CD4-positive, CD25-positive, alpha-beta regulatory T cell (primary cell): ENCODE results near the gene SHROOM1. TPM values are rescaled to one million over a fixed set of nuclear protein-coding genes. Genes with fewer than 3 reads are reported as not detected.

Experiments used
- ATAC-seq, 2 donors: fragments of 150-1000 bp; cut with Tn5 transposase; one replicate each; pipeline ENCODE4 v1.10.0; 2021; ENCODE audit warnings: low read depth in 2 of 2, moderate number of reproducible peaks in 2 of 2, moderate library complexity in 1 of 2
- DNase-seq, 3 donors: peaks; one replicate each; pipeline versions ENCODE4 v3.0.0 to v3.0.0-alpha.2; 2012 to 2022; ENCODE audit warnings: mixed read lengths in 1 of 3
- H3K27ac ChIP-seq: one replicate; pipeline ENCODE4 v1.7.0; 2013; ENCODE audit warnings: mild to moderate bottlenecking, low read length; ENCODE audit not compliant: insufficient read depth, poor library complexity, severe bottlenecking
- H3K27me3 ChIP-seq: one replicate; pipeline ENCODE4 v1.7.0; 2013; ENCODE audit warnings: low read length; ENCODE audit not compliant: control insufficient read depth, insufficient read depth
- H3K36me3 ChIP-seq: one replicate; pipeline ENCODE4 v1.7.0; 2013; ENCODE audit warnings: mild to moderate bottlenecking, low read length, moderate library complexity; ENCODE audit not compliant: control insufficient read depth, insufficient read depth
- H3K4me1 ChIP-seq: 2 replicates; pipeline ENCODE4 v1.7.0; 2013; ENCODE audit warnings: mild to moderate bottlenecking, low read length; ENCODE audit not compliant: insufficient read depth, control insufficient read depth, poor library complexity, severe bottlenecking
- H3K4me3 ChIP-seq: one replicate; pipeline ENCODE4 v1.7.0; 2013; ENCODE audit warnings: low read depth, mild to moderate bottlenecking, low read length, moderate library complexity
- H3K9me3 ChIP-seq, 2 experiments: 1 replicate in 1 of 2; 2 replicates in 1 of 2; pipeline ENCODE4 v1.7.0; 2013; ENCODE audit warnings: low read length in 2 of 2, mild to moderate bottlenecking in 1 of 2, moderate library complexity in 1 of 2; ENCODE audit not compliant: control insufficient read depth in 2 of 2
- H3K27ac Mint-ChIP-seq, 3 donors: one replicate each; pipeline ENCODE4 v1.8.0; 2020 to 2022; ENCODE audit warnings: mild to moderate bottlenecking in 3 of 3, mixed read lengths in 3 of 3, moderate library complexity in 2 of 3
- H3K27me3 Mint-ChIP-seq: one replicate; pipeline ENCODE4 v1.8.0; 2022; ENCODE audit warnings: mild to moderate bottlenecking, mixed read lengths
- H3K36me3 Mint-ChIP-seq: one replicate; pipeline ENCODE4 v1.8.0; 2020; ENCODE audit warnings: mixed read lengths
- H3K4me1 Mint-ChIP-seq, 4 donors: one replicate each; pipeline ENCODE4 v1.8.0; 2020 to 2022; ENCODE audit warnings: mixed read lengths in 4 of 4, mild to moderate bottlenecking in 1 of 4
- H3K4me3 Mint-ChIP-seq, 4 donors: one replicate each; pipeline ENCODE4 v1.8.0; 2020 to 2022; ENCODE audit warnings: mild to moderate bottlenecking in 4 of 4, mixed read lengths in 4 of 4, moderate library complexity in 3 of 4
- H3K9me3 Mint-ChIP-seq, 7 donors: one replicate each; pipeline ENCODE4 v1.8.0; 2020 to 2022; ENCODE audit warnings: mixed read lengths in 7 of 7, mild to moderate bottlenecking in 3 of 7, moderate library complexity in 2 of 7
- polyA plus RNA-seq, 4 donors: library from polyadenylated mRNA; unstranded; fragments of 300-500 nt; fragmentation: Illumina TruSeq; gene quantifications; one replicate each; pipeline ENCODE4 v1.2.3, GENCODE V29; 2021
- total RNA-seq: library from RNA; stranded (reverse); gene quantifications from one replicate; pipeline ENCODE4 v1.2.3, GENCODE V29; 2022

Gene SHROOM1
- total RNA-seq (0.12 TPM), polyA plus RNA-seq (not detected)

GRCh38 chr5:132830436-132831094 is at the start of gene SHROOM1:
TSS of gene SHROOM1 (minus strand) at chr5:132830647. CDS start at chr5:132826140, 4,507 bp downstream.
- ATAC-seq (peak in 1 of 2 donors; percentile 9), DNase-seq (no peak)
- Mint-ChIP-seq H3K27me3 (peaks cover 61% of the 10 kb centered on the region), H3K4me3 (peak within 1 kb of the TSS; percentile 85 to 93 (median 86)), H3K36me3 (no peaks in the 10 kb centered on the region), H3K27ac (peak within 1 kb of the TSS in 1 of 3 donors; percentile 84), H3K4me1 (peaks cover 0 to 19% (median 4%) of the 10 kb centered on the region in 4 donors), H3K9me3 (peaks cover 0 to 3% (median 0%) of the 10 kb centered on the region in 7 donors)
- no peak within 1 kb of the TSS for H3K4me3 ChIP-seq
- no peaks in the 10 kb centered on the region for H3K9me3 ChIP-seq
- no peaks in the 10 kb centered on the region for H3K36me3 ChIP-seq
- no peak within 1 kb of the TSS for H3K27ac ChIP-seq
- peaks cover 18% of the 10 kb centered on the region for H3K27me3 ChIP-seq
- peaks cover 20% of the 10 kb centered on the region for H3K4me1 ChIP-seq

- H3K4me1 Mint-ChIP-seq: peaks cover 0 to 6% (median 1%) of the 10 kb centered on the region in 4 donors
- H3K27ac ChIP-seq: no peak overlapping the region
- no peak overlapping the region for H3K27ac Mint-ChIP-seq
- ATAC-seq: no peak
- H3K4me1 ChIP-seq: no peaks in the 10 kb centered on the region
- H3K4me3 Mint-ChIP-seq: no peak overlapping the region
- peaks cover 57% of the 10 kb centered on the region for H3K36me3 ChIP-seq
- no peak for DNase-seq
- H3K27me3 ChIP-seq: no peaks in the 10 kb centered on the region
- peaks cover 16% of the 10 kb centered on the region for H3K36me3 Mint-ChIP-seq
- no peaks in the 10 kb centered on the region for H3K9me3 Mint-ChIP-seq
- no peak overlapping the region for H3K4me3 ChIP-seq
- no peaks in the 10 kb centered on the region for H3K9me3 ChIP-seq
- no peaks in the 10 kb centered on the region for H3K27me3 Mint-ChIP-seq
Measured at GRCh38 chr5:132877938-132878337, 47.5 kb upstream of the SHROOM1 start.

- Histone ChIP-seq H3K27me3 (no peaks in the 10 kb centered on the region), H3K27ac (no peak overlapping the region), H3K4me3 (no peak overlapping the region), H3K4me1 (no peaks in the 10 kb centered on the region), H3K36me3 (peaks cover 53% of the 10 kb centered on the region), H3K9me3 (no peaks in the 10 kb centered on the region)
- no peak for ATAC-seq
- Mint-ChIP-seq H3K27me3 (no peaks in the 10 kb centered on the region), H3K4me1 (peaks cover 0 to 6% (median 2%) of the 10 kb centered on the region in 4 donors), H3K27ac (no peak overlapping the region), H3K9me3 (no peaks in the 10 kb centered on the region), H3K4me3 (no peak overlapping the region), H3K36me3 (peaks cover 21% of the 10 kb centered on the region)
- no peak for DNase-seq
Measured at GRCh38 chr5:132877466-132877865, 47.0 kb upstream of the SHROOM1 start.

GRCh38 chr5:132876020-132876759 is 45.7 kb upstream of the SHROOM1 start:
- Histone ChIP-seq H3K36me3 (peaks cover 41% of the 10 kb centered on the region), H3K9me3 (no peaks in the 10 kb centered on the region), H3K4me3 (no peak overlapping the region), H3K27ac (no peak overlapping the region), H3K27me3 (no peaks in the 10 kb centered on the region), H3K4me1 (no peaks in the 10 kb centered on the region)
- ATAC-seq: no peak
- H3K4me1 Mint-ChIP-seq: peaks cover 0 to 6% (median 2%) of the 10 kb centered on the region in 4 donors
- no peak for DNase-seq
- H3K4me3 Mint-ChIP-seq: no peak overlapping the region
- peak overlapping the region in 1 of 3 donors; percentile 5 for H3K27ac Mint-ChIP-seq
- no peaks in the 10 kb centered on the region for H3K27me3 Mint-ChIP-seq
- H3K9me3 Mint-ChIP-seq: no peaks in the 10 kb centered on the region
- H3K36me3 Mint-ChIP-seq: peaks cover 19% of the 10 kb centered on the region

- peaks cover 29% of the 10 kb centered on the region for H3K36me3 ChIP-seq
- Mint-ChIP-seq H3K9me3 (no peaks in the 10 kb centered on the region), H3K36me3 (peaks cover 13% of the 10 kb centered on the region), H3K27ac (no peak overlapping the region), H3K27me3 (no peaks in the 10 kb centered on the region), H3K4me3 (no peak overlapping the region), H3K4me1 (peaks cover 0 to 7% (median 4%) of the 10 kb centered on the region in 4 donors)
- H3K4me1 ChIP-seq: no peaks in the 10 kb centered on the region
- H3K4me3 ChIP-seq: no peak overlapping the region
- no peaks in the 10 kb centered on the region for H3K9me3 ChIP-seq
- no peaks in the 10 kb centered on the region for H3K27me3 ChIP-seq
- DNase-seq: no peak
- H3K27ac ChIP-seq: no peak overlapping the region
- no peak for ATAC-seq
Measured at GRCh38 chr5:132873930-132874271, 43.5 kb upstream of the SHROOM1 start.

GRCh38 chr5:132873119-132873929 is 42.9 kb upstream of the SHROOM1 start, which contains the start of gene LEAP2:
TSS of gene LEAP2 (plus strand) at chr5:132873668. CDS start at chr5:132873695, 27 bp downstream.
- no peaks in the 10 kb centered on the region for H3K9me3 Mint-ChIP-seq
- Histone ChIP-seq H3K9me3 (no peaks in the 10 kb centered on the region), H3K4me3 (no peak within 1 kb of the TSS), H3K36me3 (peaks cover 25% of the 10 kb centered on the region), H3K4me1 (no peaks in the 10 kb centered on the region), H3K27ac (no peak within 1 kb of the TSS), H3K27me3 (no peaks in the 10 kb centered on the region)
- peak within 1 kb of the TSS; percentile 16 to 68 (median 54) for H3K27ac Mint-ChIP-seq
- ATAC-seq: no peak
- H3K4me3 Mint-ChIP-seq: peak within 1 kb of the TSS in 1 of 4 donors; percentile 32
- H3K36me3 Mint-ChIP-seq: peaks cover 19% of the 10 kb centered on the region
- no peaks in the 10 kb centered on the region for H3K27me3 Mint-ChIP-seq
- no peak for DNase-seq
- H3K4me1 Mint-ChIP-seq: peaks cover 0 to 13% (median 3%) of the 10 kb centered on the region in 4 donors

GRCh38 chr5:132872788-132873118 is 42.3 kb upstream of the SHROOM1 start:
- no peaks in the 10 kb centered on the region for H3K27me3 ChIP-seq
- Mint-ChIP-seq H3K36me3 (peaks cover 22% of the 10 kb centered on the region), H3K9me3 (no peaks in the 10 kb centered on the region), H3K27me3 (no peaks in the 10 kb centered on the region), H3K4me1 (peaks cover 0 to 18% (median 2%) of the 10 kb centered on the region in 4 donors), H3K27ac (peak overlapping the region in 2 of 3 donors; percentile 6 to 54), H3K4me3 (peak overlapping the region in 1 of 4 donors; percentile 32)
- no peak overlapping the region for H3K27ac ChIP-seq
- no peaks in the 10 kb centered on the region for H3K4me1 ChIP-seq
- H3K9me3 ChIP-seq: no peaks in the 10 kb centered on the region
- ATAC-seq: no peak
- DNase-seq: no peak
- no peak overlapping the region for H3K4me3 ChIP-seq
- H3K36me3 ChIP-seq: peaks cover 22% of the 10 kb centered on the region
